Liver (tissue), 3 donors: Measurements from ENCODE around the gene SLC6A16.

ENCODE experiments used
- ATF3 ChIP-seq: IDR thresholded peaks from 2 replicates; pipeline ENCODE4 v1.6.1; 2016; ENCODE audit warnings: antibody characterized with exemption
- CTCF ChIP-seq: fragments of 150-350 bp; IDR thresholded peaks from 2 replicates; pipeline ENCODE4 v1.5.1; 2017; ENCODE audit warnings: improper control_type of control experiment, low read depth, low read length; ENCODE audit not compliant: missing input control
- EGR1 ChIP-seq, 2 donors: IDR thresholded peaks; 2 replicates each; pipeline ENCODE4 v1.6.1; 2016 to 2018; ENCODE audit warnings: antibody characterized with exemption in 2 of 2, low read depth in 2 of 2
- FOXA1 ChIP-seq: IDR thresholded peaks from 2 replicates; pipeline ENCODE4 v1.6.1; 2016; ENCODE audit warnings: antibody characterized with exemption
- GABPA ChIP-seq, 2 donors: IDR thresholded peaks in 1 of 2; conservative IDR thresholded peaks in 1 of 2; 2 replicates each; pipeline ENCODE4 v1.6.1; 2016; ENCODE audit warnings: antibody characterized with exemption in 2 of 2, mild to moderate bottlenecking in 1 of 2, moderate library complexity in 1 of 2
- HNF4G ChIP-seq: IDR thresholded peaks from 2 replicates; pipeline ENCODE4 v1.6.1; 2016; ENCODE audit warnings: antibody characterized with exemption
- REST ChIP-seq: IDR thresholded peaks from 2 replicates; pipeline ENCODE4 v1.6.1; 2016; ENCODE audit warnings: antibody characterized with exemption, mild to moderate bottlenecking
- TAF1 ChIP-seq: conservative IDR thresholded peaks from 2 replicates; pipeline ENCODE4 v1.6.1; 2016; ENCODE audit warnings: antibody characterized with exemption, mild to moderate bottlenecking
- YY1 ChIP-seq: IDR thresholded peaks from 2 replicates; pipeline ENCODE4 v1.6.1; 2016; ENCODE audit warnings: antibody characterized with exemption, mild to moderate bottlenecking
- ZBTB33 ChIP-seq: IDR thresholded peaks from 2 replicates; pipeline ENCODE4 v1.6.1; 2016; ENCODE audit warnings: antibody characterized with exemption
- TF ChIP-seq, protein P1 (sequence below): IDR thresholded peaks from 2 replicates; pipeline ENCODE4 v1.6.1; 2016; ENCODE audit warnings: antibody characterized with exemption
- donor health status: healthy.
- donor health status: healthy.

DNA sequence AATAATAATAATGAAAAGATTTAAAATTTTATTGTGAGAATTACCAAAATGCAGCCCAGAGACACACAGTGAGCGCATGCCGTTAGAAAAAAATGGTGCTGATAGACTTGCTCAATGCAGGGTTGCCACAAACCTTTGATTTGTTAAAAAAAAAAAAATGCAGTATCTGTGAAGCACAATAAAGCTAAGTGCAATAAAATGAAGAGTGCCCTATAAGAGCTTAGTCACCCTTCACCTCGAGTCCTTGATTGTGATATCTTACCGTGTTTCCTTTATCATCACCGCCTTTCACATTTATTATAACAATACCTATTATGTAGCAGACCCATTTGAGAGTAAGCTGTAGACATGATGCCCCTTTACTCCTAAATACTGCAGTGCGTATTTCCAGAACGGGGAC lies 83.2 kb downstream of the SLC6A16 start:
- TF ChIP-seq CTCF: no peak
- TF ChIP-seq YY1: no peak
- TF ChIP-seq TAF1: no peak
- TF ChIP-seq ATF3: no peak
- no peak for TF ChIP-seq EGR1 (IDR thresholded peaks at IDR 0.05; ENCODE audit: low read depth in 2 of 2)
- TF ChIP-seq, protein P1, sequence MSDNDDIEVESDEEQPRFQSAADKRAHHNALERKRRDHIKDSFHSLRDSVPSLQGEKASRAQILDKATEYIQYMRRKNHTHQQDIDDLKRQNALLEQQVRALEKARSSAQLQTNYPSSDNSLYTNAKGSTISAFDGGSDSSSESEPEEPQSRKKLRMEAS: no peak
- no peak for TF ChIP-seq FOXA1
- TF ChIP-seq GABPA (IDR thresholded peaks at IDR 0.05 in 1 of 2, conservative IDR thresholded peaks at IDR 0.05 in 1 of 2): no peak
- no peak for TF ChIP-seq ZBTB33
- TF ChIP-seq REST: no peak
- TF ChIP-seq HNF4G: no peak
